ENCODE results near the gene NIP7.

Gene NIP7

DNA sequence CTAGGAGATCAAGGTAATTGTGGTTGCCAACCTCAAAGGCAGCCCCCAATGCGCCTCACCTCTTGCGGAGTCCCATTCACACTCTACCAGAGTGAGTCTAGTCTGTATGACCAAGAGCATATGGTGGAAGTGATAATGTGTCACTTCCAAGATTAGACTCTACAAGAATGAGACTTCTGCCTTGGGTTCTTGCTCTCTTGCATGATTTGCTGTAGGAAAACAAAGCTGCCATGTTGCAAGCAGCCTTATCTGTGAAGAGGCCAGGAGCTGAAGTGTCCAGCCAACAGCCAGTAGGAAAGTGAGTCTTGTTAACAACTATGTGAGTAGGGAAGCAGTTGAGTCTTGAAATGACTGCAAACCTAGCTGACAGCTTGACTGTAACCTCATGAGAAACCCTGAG lies 42.8 kb downstream of the NIP7 start:
- TF ChIP-seq, protein P1, sequence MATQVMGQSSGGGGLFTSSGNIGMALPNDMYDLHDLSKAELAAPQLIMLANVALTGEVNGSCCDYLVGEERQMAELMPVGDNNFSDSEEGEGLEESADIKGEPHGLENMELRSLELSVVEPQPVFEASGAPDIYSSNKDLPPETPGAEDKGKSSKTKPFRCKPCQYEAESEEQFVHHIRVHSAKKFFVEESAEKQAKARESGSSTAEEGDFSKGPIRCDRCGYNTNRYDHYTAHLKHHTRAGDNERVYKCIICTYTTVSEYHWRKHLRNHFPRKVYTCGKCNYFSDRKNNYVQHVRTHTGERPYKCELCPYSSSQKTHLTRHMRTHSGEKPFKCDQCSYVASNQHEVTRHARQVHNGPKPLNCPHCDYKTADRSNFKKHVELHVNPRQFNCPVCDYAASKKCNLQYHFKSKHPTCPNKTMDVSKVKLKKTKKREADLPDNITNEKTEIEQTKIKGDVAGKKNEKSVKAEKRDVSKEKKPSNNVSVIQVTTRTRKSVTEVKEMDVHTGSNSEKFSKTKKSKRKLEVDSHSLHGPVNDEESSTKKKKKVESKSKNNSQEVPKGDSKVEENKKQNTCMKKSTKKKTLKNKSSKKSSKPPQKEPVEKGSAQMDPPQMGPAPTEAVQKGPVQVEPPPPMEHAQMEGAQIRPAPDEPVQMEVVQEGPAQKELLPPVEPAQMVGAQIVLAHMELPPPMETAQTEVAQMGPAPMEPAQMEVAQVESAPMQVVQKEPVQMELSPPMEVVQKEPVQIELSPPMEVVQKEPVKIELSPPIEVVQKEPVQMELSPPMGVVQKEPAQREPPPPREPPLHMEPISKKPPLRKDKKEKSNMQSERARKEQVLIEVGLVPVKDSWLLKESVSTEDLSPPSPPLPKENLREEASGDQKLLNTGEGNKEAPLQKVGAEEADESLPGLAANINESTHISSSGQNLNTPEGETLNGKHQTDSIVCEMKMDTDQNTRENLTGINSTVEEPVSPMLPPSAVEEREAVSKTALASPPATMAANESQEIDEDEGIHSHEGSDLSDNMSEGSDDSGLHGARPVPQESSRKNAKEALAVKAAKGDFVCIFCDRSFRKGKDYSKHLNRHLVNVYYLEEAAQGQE (IDR thresholded peaks at IDR 0.05; ENCODE audit: insufficient read depth in 1 of 2, low read depth in 2 of 2, low read length in 2 of 2) = no peak
- TF ChIP-seq TAF1 (IDR thresholded peaks at IDR 0.05; ENCODE audit: borderline replicate concordance, insufficient read depth, low read length) = no peak
- TF ChIP-seq SIN3A (IDR thresholded peaks at IDR 0.05; ENCODE audit: borderline replicate concordance, insufficient read depth, low read length) = no peak

GRCh38 chr16:69384974-69385373 lies 45.4 kb downstream of the NIP7 start:
- TF ChIP-seq POLR2AphosphoS5 (IDR thresholded peaks at IDR 0.05; ENCODE audit: low read depth, low read length) = no peak
- TF ChIP-seq SIN3A (IDR thresholded peaks at IDR 0.05; ENCODE audit: borderline replicate concordance, insufficient read depth, low read length) = no peak
- TF ChIP-seq FOXP2 (optimal IDR thresholded peaks at IDR 0.05; ENCODE audit: borderline replicate concordance, extremely low read depth, extremely low read length, insufficient read depth) = no peak
- TF ChIP-seq TAF1 (IDR thresholded peaks at IDR 0.05; ENCODE audit: borderline replicate concordance, insufficient read depth, low read length) = no peak
- TF ChIP-seq, protein P1 (IDR thresholded peaks at IDR 0.05; ENCODE audit: insufficient read depth in 1 of 2, low read depth in 2 of 2, low read length in 2 of 2) = no peak

DNA sequence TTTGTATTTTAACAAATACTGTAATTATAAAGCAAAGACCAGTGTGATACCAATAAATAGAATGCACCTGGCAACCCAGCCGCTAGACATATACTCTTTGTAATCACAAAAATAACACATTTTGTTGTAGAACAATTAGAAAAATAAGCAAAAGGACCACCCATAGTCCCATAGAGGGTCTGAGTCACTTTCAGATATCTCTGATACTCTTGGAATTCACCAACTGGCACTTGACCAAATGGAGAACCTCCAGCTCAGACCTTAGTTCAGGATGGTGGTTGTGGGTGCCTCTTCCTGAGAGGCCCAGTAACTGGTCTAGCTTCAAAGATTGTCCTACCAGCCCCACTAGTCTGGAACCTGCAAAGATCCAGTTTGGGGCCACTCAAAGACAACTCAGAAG lies 47.0 kb downstream of the NIP7 start:
- TF ChIP-seq TAF1 (IDR thresholded peaks at IDR 0.05; ENCODE audit: borderline replicate concordance, insufficient read depth, low read length) (no peak), SIN3A (IDR thresholded peaks at IDR 0.05; ENCODE audit: borderline replicate concordance, insufficient read depth, low read length) (no peak), FOXP2 (optimal IDR thresholded peaks at IDR 0.05; ENCODE audit: borderline replicate concordance, extremely low read depth, extremely low read length, insufficient read depth) (no peak), POLR2AphosphoS5 (IDR thresholded peaks at IDR 0.05; ENCODE audit: low read depth, low read length) (no peak)
- TF ChIP-seq, protein P1 (IDR thresholded peaks at IDR 0.05; ENCODE audit: insufficient read depth in 1 of 2, low read depth in 2 of 2, low read length in 2 of 2) = no peak

All from PFSK-1 (cell line).